Neural cell (in vitro differentiated cells): ENCODE measurements around the gene SHROOM2.

Experiments used
- EZH2 ChIP-seq: fragments of 200-600, 300-800 bp; shearing (Covaris generic), sonication (generic); IDR thresholded peaks from 2 replicates; pipeline ENCODE4 v1.6.1; 2014; ENCODE audit warnings: antibody characterized with exemption, low read length, borderline replicate concordance, mild to moderate bottlenecking; ENCODE audit not compliant: insufficient read depth, poor library complexity, severe bottlenecking
- RAD21 ChIP-seq: fragments of 450-650 bp; conservative IDR thresholded peaks from 2 replicates; pipeline ENCODE4 v1.6.1; 2014; ENCODE audit warnings: antibody characterized with exemption, mild to moderate bottlenecking, moderate library complexity
- SMC3 ChIP-seq: fragments of 450-650 bp; conservative IDR thresholded peaks from 2 replicates; pipeline ENCODE4 v1.6.1; 2014; ENCODE audit warnings: antibody characterized with exemption, mild to moderate bottlenecking, moderate library complexity; ENCODE audit not compliant: poor library complexity
- TAF1 ChIP-seq: IDR thresholded peaks from 2 replicates; pipeline ENCODE4 v1.6.1; 2012; ENCODE audit warnings: low read depth
- TF ChIP-seq, protein P1 (sequence below): fragments of 450-650 bp; IDR thresholded peaks from 2 replicates; pipeline ENCODE4 v1.5.1; 2014; ENCODE audit warnings: antibody characterized with exemption, mild to moderate bottlenecking, moderate library complexity; ENCODE audit not compliant: poor library complexity, severe bottlenecking
- TF ChIP-seq, protein P2 (sequence below): IDR thresholded peaks from 2 replicates; pipeline ENCODE4 v1.6.1; 2012; ENCODE audit warnings: borderline replicate concordance

DNA sequence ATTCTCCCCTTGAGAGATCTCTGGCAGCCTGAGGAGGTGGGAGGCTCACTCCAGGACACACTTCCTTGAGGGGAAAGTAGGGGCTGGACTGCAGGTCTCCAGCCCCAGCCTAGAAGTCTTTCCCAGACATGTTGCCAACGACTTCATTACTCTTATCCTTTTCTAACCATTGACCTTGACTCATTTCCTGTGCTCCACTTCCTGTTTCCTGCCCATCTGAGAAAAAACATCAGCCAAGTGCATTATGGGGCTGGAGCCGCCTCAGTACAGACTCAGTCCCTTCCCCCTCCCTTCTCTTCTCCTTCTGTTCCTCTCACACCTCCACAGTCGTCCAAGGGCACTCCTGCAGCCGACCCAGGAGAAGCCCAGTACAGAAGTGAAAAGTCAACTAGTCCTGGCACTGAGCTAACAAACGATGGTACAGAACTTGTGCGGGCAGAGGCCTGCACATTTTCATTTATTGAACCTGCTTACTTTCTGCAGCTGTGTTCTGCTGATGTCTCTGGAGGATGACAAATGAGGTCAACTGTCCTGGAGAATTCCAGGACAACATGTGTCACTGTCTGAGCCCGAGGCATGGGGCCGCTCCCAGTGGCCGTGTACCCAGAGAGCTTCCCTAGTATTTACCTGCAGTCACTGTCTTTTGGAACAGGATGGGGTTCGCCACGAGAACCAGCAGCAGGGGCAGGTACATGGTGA, 40.7 kb upstream of the SHROOM2 start:
- TF ChIP-seq, protein P1, sequence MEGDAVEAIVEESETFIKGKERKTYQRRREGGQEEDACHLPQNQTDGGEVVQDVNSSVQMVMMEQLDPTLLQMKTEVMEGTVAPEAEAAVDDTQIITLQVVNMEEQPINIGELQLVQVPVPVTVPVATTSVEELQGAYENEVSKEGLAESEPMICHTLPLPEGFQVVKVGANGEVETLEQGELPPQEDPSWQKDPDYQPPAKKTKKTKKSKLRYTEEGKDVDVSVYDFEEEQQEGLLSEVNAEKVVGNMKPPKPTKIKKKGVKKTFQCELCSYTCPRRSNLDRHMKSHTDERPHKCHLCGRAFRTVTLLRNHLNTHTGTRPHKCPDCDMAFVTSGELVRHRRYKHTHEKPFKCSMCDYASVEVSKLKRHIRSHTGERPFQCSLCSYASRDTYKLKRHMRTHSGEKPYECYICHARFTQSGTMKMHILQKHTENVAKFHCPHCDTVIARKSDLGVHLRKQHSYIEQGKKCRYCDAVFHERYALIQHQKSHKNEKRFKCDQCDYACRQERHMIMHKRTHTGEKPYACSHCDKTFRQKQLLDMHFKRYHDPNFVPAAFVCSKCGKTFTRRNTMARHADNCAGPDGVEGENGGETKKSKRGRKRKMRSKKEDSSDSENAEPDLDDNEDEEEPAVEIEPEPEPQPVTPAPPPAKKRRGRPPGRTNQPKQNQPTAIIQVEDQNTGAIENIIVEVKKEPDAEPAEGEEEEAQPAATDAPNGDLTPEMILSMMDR = no peak
- TF ChIP-seq RAD21 (no peak), EZH2 (no peak), TAF1 (no peak), SMC3 (no peak)
- TF ChIP-seq, protein P2, sequence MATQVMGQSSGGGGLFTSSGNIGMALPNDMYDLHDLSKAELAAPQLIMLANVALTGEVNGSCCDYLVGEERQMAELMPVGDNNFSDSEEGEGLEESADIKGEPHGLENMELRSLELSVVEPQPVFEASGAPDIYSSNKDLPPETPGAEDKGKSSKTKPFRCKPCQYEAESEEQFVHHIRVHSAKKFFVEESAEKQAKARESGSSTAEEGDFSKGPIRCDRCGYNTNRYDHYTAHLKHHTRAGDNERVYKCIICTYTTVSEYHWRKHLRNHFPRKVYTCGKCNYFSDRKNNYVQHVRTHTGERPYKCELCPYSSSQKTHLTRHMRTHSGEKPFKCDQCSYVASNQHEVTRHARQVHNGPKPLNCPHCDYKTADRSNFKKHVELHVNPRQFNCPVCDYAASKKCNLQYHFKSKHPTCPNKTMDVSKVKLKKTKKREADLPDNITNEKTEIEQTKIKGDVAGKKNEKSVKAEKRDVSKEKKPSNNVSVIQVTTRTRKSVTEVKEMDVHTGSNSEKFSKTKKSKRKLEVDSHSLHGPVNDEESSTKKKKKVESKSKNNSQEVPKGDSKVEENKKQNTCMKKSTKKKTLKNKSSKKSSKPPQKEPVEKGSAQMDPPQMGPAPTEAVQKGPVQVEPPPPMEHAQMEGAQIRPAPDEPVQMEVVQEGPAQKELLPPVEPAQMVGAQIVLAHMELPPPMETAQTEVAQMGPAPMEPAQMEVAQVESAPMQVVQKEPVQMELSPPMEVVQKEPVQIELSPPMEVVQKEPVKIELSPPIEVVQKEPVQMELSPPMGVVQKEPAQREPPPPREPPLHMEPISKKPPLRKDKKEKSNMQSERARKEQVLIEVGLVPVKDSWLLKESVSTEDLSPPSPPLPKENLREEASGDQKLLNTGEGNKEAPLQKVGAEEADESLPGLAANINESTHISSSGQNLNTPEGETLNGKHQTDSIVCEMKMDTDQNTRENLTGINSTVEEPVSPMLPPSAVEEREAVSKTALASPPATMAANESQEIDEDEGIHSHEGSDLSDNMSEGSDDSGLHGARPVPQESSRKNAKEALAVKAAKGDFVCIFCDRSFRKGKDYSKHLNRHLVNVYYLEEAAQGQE = no peak
